DND-41 (cell line): ENCODE data around the gene BHMT2.

Experiments
- ATAC-seq: fragments of 200-7000 bp; cut with Tn5 transposase; 3 replicates; pipeline ENCODE4 v1.9.1; 2021; ENCODE audit warnings: low read depth; ENCODE audit not compliant: insufficient read depth
- DNase-seq: peaks from one replicate; pipeline ENCODE4 v3.0.0-alpha.2; 2020
- H2AFZ ChIP-seq: 2 replicates; pipeline ENCODE4 v1.6.0; 2012; ENCODE audit warnings: low read depth, low read length
- H3K27ac ChIP-seq: 2 replicates; pipeline ENCODE4 v1.5.1; 2012; ENCODE audit warnings: low read length, inconsistent platforms
- H3K27me3 ChIP-seq: fragments of 200-600 bp; sonication (generic); 2 replicates; pipeline ENCODE4 v1.6.0; 2012; ENCODE audit warnings: low read length, mild to moderate bottlenecking, inconsistent platforms; ENCODE audit not compliant: insufficient read depth, poor library complexity
- H3K36me3 ChIP-seq: 2 replicates; pipeline ENCODE4 v1.5.1; 2012; ENCODE audit warnings: low read length, inconsistent platforms; ENCODE audit not compliant: insufficient read depth
- H3K4me1 ChIP-seq: 2 replicates; pipeline ENCODE4 v1.5.1; 2012; ENCODE audit warnings: mild to moderate bottlenecking, low read length; ENCODE audit not compliant: insufficient read depth
- H3K4me2 ChIP-seq: 2 replicates; pipeline ENCODE4 v1.6.0; 2012; ENCODE audit warnings: mild to moderate bottlenecking, moderate library complexity, low read length, inconsistent platforms; ENCODE audit not compliant: insufficient read depth
- H3K4me3 ChIP-seq, 2 experiments: fragments of 200-600 bp in 1 of 2; shearing (Covaris generic) in 1 of 2; 2 replicates each; pipeline ENCODE4 v1.5.1; 2012 to 2016; ENCODE audit warnings: inconsistent platforms in 2 of 2, low read length in 2 of 2, mild to moderate bottlenecking in 2 of 2, low read depth in 1 of 2, moderate library complexity in 1 of 2
- H3K79me2 ChIP-seq: 2 replicates; pipeline ENCODE4 v1.6.0; 2012; ENCODE audit warnings: low read length, inconsistent platforms; ENCODE audit not compliant: insufficient read depth
- H3K9ac ChIP-seq: 2 replicates; pipeline ENCODE4 v1.6.0; 2012; ENCODE audit warnings: low read depth, mild to moderate bottlenecking, inconsistent platforms, low read length, moderate library complexity
- H3K9me3 ChIP-seq: 2 replicates; pipeline ENCODE4 v1.5.1; 2012; ENCODE audit warnings: low read length, moderate library complexity, mild to moderate bottlenecking, inconsistent platforms; ENCODE audit not compliant: insufficient read depth, severe bottlenecking
- H4K20me1 ChIP-seq: 2 replicates; pipeline ENCODE4 v1.6.0; 2012; ENCODE audit warnings: low read length; ENCODE audit not compliant: insufficient read depth
- EZH2 ChIP-seq: IDR thresholded peaks from 3 replicates; pipeline ENCODE4 v1.6.1; 2012; ENCODE audit warnings: borderline replicate concordance, low read depth, mild to moderate bottlenecking, moderate library complexity, low read length, inconsistent platforms; ENCODE audit not compliant: severe bottlenecking
- TF ChIP-seq, protein P1 (sequence below): IDR thresholded peaks from 2 replicates; pipeline ENCODE4 v1.5.1; 2012; ENCODE audit warnings: borderline replicate concordance, low read length, moderate library complexity, mild to moderate bottlenecking; ENCODE audit not compliant: poor library complexity, severe bottlenecking; ENCODE audit errors: extremely low read depth

BHMT2 gene

DNA sequence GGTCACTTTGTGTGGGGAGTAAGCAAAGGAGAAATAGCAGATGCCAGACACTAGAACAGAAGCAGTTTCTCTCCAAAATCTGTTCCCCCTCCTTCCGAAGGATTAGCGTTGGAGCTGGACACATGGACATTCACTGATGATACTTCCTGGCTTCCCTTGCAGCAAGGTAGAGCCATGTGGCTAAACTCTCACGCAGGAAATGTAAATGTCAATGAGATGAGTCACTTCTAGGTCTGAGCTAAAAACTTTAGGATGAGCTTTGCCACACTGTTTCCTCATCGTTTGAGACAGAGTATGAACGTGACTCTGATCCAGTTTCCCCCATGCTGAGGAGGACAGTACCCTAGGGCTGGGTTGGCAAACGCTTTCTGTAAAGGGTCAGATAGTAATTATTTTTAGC, 5.1 kb downstream of the BHMT2 start:
- Histone ChIP-seq H3K36me3 (no peaks in the 10 kb centered on the region), H3K9ac (no peak overlapping the region), H3K4me2 (no peak overlapping the region), H3K4me1 (no peaks in the 10 kb centered on the region), H3K79me2 (no peaks in the 10 kb centered on the region), H2AFZ (no peak overlapping the region), H3K4me3 (no peak overlapping the region), H3K27me3 (no peaks in the 10 kb centered on the region), H3K9me3 (peaks cover 4% of the 10 kb centered on the region), H4K20me1 (no peaks in the 10 kb centered on the region), H3K27ac (no peak overlapping the region)
- ATAC-seq, result no peak
- DNase-seq, result no peak
- TF ChIP-seq, protein P1, sequence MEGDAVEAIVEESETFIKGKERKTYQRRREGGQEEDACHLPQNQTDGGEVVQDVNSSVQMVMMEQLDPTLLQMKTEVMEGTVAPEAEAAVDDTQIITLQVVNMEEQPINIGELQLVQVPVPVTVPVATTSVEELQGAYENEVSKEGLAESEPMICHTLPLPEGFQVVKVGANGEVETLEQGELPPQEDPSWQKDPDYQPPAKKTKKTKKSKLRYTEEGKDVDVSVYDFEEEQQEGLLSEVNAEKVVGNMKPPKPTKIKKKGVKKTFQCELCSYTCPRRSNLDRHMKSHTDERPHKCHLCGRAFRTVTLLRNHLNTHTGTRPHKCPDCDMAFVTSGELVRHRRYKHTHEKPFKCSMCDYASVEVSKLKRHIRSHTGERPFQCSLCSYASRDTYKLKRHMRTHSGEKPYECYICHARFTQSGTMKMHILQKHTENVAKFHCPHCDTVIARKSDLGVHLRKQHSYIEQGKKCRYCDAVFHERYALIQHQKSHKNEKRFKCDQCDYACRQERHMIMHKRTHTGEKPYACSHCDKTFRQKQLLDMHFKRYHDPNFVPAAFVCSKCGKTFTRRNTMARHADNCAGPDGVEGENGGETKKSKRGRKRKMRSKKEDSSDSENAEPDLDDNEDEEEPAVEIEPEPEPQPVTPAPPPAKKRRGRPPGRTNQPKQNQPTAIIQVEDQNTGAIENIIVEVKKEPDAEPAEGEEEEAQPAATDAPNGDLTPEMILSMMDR, result no peak

DNA sequence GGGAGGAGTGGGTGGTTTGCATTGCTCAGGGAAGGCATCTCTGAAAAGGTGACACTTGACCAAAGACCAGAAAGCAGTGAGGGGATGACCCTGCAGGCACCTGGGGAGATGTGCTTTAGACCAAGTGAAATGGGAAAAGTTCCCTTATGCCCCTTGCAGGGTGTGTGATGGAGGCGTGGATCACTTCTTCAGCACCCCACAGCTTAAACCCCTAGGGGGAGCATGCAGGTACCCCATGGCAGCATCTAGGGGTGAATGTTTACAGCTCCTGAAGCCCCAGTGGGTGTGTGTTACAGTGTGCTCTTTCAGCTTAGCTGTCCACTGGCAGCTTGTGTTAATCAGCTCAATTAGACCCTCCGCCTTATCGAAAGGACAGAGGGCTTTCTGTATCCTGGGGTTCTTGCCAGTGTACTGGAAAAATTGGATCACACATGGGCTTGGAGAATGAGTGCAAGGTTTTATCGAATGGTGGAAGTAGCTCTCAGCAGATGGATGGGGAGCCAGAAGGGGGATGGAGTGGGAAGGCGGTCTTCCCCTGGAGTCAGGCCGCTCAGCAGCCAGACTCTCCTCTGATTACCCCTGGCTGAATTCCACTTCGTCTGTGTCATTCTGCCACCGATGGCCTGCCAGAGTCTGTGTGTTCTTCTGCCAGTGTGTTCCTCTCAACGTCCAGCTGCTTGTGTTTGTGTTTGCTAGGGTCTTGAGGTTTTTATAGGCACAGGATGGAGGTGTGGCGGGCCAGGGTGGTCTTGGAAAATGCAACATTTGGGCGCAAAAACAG, 6.3 kb downstream of the BHMT2 start:
- Histone ChIP-seq H3K27me3 (no peaks in the 10 kb centered on the region), H3K4me1 (no peaks in the 10 kb centered on the region), H3K36me3 (no peaks in the 10 kb centered on the region), H3K9ac (no peak overlapping the region), H3K27ac (no peak overlapping the region), H4K20me1 (no peaks in the 10 kb centered on the region), H2AFZ (no peak overlapping the region), H3K9me3 (peaks cover 4% of the 10 kb centered on the region), H3K4me2 (no peak overlapping the region), H3K4me3 (no peak overlapping the region), H3K79me2 (no peaks in the 10 kb centered on the region)
- no peak for TF ChIP-seq EZH2
- TF ChIP-seq, protein P1, result peak; percentile 4
- DNase-seq, result no peak
- ATAC-seq, result no peak

DNA sequence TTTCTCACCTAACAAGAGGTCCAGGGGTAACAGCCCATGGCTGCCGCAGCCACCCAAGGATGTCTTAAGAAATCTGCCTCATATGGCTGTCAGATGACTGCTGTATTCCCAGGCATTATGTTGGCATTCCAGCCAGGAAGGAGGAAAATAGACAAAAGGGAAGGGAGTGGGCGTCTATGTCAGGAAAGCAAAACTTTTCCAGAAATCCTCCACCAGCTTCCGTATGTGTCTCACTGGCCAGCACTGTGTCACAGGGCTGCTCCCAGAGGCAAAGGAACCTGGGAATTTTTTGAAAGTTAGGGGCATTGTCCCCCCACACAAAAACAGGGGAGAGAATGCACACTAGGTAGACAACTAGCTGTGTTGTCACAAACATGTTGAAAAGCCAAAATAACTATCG, 7.3 kb downstream of the BHMT2 start:
- Histone ChIP-seq H3K4me1 (no peaks in the 10 kb centered on the region), H3K27me3 (no peaks in the 10 kb centered on the region), H3K27ac (no peak overlapping the region), H4K20me1 (no peaks in the 10 kb centered on the region), H3K9me3 (peaks cover 4% of the 10 kb centered on the region), H3K9ac (no peak overlapping the region), H3K4me2 (no peak overlapping the region), H3K4me3 (no peak overlapping the region), H3K36me3 (no peaks in the 10 kb centered on the region), H2AFZ (no peak overlapping the region), H3K79me2 (no peaks in the 10 kb centered on the region)
- ATAC-seq (no peak), DNase-seq (no peak)
- no peak for TF ChIP-seq EZH2
- TF ChIP-seq, protein P1, result no peak
